ENCODE data around the gene ARID1B.
A peak's percentile ranks its signal among the peaks of the same experiment; 100 is the strongest.

The ARID1B gene

DNA sequence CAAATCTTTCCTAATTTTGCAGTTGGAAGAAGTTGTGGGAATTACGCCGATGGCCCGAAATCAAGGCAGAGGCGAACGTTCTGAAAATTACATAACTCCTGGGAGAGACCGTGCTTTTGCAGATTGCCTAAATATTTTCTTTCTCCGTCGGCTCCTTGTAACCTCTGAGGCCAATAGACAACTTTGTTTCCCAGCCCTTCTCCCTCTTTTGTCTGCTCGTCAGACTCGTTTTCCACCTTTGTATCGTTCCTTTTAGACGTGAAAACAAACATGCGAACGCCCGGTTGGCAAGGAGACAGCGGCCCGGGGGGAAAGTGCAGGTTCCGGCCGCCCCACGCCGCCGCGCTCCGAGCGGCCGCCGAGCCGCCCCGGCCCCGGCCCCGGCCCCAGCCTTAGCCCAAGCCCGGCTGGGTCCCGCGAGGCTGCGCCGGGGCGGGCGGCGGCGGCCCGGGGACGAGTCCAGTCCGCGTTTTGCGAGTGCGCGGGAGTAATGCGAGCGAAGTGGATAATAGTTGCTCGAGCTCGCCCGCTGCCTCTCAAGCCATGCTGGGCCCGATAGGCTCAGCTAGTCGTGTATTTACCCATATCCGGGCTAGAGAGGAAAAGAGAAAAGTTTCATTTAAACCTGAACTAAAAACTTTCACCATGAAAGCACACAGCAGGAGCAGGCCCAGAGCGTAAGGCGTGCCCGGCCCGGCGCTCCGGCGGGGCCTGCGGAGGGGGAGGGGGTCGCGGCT is at the start of gene ARID1B:
ARID1B (plus strand) TSS at position 539 of the 737 bp plus-strand sequence. CDS start 303 bp downstream, outside the sequence.
- DNase-seq = no peak

DNA sequence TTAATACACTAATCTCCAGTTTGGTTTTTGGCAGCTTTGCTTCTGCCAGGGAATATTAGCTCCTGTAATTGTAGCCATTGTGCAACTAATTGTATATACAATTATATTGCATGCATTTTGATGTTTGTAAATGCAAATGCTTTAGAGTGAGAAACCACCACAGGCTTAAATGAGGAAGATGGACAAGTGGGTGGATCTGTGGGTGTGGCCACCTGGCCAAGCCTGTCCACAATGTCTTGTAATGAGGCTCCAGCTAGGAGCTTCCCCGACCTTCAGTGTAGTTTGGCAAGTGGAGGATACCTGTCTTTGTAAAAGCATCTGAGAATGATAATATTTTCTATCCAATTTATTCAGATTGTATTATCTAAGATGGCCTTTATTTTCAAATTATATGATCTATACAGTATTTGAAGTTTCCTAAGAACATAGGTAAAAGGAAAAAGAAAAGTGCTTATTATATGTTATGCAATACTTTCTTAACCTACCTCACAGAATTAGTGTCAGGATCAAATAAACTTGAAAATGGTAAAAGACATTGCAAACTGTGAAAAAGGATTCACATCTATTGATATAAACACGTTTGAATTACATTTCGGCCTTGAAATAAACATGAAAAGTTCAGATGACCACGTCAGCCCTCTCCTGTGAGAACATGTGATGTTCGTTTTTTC is 49.3 kb upstream of the ARID1B start:
- DNase-seq = no peak

DNA sequence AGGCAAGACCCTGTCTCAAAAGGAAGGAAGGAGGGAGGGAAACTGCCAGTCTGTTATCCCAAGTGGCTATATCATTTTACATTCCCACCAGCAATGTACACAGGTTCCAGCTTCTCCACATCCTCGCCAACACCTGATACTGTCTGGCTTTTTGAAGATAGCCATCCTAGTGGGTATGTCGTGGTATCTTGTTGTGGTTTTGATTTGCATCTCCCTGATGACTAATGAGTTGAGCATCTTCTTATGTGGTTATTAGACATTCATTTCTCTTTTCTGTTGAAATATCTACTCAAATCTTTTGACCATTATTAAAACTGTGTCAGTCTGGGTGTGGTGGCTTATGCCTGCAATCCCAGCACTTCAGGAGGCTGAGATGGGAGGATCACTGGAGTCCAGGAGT is 47.9 kb upstream of the ARID1B start:
- no peak for DNase-seq

DNA sequence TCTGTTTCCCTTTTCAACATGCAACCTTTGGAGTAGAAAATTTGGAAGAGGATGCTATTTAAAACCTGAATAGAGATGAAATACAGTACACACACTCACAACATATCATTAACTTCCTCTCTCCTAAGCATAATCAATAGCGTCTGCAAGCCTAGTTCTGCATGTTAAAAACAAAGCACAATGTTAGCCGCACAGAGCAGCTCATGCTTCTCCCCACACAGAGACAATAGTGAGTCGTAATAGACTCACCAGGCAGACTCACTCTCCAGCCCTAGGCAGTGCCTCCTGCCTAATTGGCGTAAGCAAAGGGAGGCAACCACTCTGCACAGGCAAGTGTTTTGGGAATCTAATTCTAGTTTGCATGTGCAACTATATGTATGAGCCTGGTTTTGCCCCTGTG is 45.8 kb upstream of the ARID1B start:
- peak; percentile 32 for DNase-seq

DNA sequence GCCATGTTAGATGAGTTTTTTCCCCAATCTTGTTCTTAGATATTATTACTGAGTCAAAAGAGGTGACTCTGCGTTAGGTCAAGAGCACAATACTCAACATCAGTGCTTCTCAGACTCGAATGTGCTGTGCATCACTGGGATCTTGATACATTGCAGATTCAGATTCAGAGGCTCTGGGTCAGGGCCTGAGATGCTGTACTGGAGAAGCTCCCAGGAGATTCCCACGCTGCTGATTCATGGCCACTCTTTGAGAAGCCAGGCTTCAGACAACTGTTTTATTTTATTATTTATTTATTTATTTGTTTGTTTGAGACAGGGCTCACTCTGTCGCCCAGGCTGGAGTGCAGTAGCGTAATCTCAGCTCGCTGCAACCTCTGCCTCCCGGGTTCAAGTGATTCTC is 41.4 kb upstream of the ARID1B start:
- no peak for DNase-seq

DNA sequence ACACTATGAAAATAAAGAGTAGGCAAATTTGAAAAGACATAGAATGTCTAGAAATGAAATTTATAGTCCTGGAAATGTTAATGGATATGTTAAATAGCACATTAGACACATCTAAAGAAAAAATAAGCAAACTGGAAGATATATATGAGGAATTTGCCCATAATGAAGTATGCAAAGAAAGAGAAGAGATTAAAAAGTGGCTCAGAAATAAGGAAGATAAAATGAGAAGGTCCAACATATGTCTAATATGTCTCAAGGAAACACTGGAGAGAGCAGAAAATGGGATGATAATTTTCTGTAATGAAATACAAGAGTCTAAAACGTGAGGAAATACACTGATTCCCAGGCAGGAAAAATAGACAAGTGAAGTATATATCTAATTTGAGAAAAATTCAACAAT is 36.6 kb upstream of the ARID1B start:
- no peak for DNase-seq

DNA sequence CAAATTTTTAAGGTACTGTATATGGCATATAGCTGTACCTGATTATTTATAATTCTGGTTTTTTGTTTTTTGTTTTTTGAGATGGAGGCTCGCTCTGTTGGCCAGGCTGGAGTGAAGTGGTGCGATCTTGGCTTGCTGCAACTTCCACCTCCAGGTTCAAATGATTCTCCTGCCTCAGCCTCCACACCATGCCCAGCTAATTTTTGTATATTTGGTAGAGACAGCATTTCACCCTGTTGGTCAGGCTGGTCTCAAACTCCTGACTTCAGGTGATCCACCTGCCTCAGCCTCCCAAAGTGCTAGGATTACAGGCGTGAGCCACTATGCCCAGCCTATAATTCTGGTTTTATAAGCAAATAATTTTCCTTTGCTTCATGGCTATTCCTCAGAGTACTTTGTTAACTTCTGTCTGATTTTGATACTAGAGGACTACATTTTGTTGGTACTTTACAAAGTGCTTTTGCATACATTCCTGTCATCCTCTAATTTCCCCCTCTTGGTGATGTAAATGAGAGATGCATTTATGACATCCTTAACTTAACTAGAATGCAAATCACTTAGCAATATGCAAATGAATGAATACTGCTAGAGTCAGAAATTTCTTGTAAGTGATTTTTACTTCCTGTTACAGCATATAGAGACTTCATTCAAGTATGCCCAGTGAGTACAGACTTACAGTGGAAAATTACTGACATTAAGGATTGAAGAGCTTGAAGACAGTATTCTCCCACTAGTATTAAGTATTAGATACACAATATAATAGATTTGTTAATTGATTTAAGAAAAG is 35.7 kb upstream of the ARID1B start:
- no peak for DNase-seq

DNA sequence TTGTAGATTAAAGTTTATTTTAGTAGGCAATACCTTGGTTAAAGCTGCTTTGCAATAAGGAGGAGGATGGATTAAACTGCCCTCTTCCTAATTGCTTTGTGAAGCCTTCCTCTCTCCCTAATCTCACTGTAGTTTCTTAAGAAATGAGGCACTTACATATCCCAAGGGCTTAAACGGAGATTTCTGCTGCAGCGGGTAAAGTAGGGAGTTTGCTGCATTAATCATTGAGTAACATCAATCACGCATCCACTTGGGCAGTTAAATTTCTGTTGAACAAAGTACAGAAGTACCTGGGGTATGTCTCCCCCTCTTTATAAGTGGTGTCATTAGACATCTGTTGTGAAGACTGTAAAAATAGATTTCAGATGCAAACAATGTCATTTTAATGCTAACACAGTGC is 29.5 kb upstream of the ARID1B start:
- DNase-seq = no peak

DNA sequence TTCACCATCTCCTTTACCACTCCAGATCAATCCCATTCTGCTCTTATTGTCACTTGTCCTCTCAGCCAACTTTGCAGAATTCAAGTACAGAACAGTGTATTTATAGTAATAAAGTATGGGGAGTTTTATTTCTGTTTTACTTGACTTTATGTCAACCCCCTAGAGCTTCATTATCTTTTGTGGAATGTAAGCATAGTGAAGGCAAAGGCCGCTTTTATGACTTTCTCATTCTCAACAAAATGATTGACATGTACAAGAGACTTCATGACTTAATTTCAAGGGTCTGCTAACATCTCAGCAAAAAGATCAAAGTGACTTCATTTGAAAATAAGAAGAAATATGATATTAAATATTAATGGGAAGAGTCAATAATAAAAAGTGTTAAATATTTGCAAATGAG is 28.7 kb upstream of the ARID1B start:
- no peak for DNase-seq

DNA sequence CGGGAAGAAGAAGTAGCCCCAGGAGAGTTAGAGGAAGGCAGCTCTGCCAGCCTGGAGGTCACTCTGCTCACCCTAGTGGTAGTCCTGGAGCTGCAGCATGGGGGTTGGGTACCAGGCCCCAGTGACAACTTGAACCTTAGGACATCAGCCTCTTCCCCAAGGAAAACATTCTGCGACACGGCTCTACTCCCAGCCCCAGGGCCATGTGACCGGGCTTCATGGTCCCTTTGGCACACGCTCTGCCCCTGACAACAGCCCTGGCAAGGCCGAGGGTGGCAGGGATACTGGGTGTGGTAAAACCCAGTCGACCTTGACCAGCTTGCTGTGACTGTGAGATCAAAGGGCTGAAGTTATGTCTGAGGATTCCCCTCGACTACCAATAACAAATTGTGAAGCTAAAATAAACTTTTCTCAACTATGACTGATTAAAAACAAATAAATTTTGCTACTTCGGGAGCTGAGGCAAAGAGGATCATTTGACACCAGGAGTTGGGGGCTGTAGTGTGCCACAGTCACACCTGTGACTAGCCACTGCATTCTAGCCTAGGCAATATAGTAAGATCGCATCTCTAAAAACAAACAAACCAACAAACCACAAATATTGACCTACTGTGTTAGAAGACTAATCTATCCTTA is 24.4 kb upstream of the ARID1B start:
- DNase-seq = no peak

DNA sequence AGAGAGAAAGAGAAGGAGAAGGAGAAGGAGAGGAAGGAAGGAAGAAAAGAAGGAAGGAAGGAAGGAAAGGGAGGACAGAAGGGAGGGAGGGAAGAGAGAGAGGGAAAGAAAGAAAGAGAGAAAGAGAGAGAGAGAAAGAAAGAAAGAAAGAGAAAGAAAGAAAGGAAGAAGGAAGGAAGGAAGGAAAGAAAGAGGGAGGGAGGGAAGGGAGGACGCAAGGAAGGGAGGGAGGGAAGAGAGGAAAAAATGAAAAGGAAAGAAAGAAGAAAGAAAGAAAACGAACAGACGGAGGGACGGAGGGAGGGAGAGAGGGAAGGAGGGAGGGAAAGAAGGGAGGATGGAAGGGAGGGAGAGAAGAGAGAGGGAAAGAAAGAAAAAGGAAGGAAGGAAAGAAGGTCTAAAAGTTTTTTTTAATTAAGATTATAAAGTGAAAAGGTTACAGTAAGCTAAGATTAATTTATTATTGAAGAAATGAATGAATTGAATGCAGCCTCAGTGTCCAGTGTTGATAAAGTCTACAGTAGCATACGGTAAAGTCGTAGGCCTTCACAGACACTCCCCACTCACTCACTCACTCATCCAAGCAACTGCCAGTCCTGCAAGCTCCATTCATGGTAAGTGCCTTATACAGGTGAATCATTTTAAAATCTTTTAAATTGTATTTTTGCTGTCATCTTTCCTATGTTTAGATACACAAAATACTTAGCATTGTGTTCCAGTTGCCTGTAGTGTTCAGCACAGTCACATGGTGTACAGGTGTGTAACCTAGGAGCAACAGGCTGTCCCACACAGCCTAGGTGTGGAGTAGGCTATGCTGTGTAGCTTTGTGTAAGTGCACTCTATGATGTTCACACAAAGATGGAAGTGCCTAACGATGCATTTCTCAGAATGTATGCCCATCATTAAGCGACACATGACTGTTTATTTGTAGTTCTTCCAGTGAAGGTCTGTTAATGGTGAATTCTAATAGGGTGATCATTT is 20.3 kb upstream of the ARID1B start:
- DNase-seq = no peak

DNA sequence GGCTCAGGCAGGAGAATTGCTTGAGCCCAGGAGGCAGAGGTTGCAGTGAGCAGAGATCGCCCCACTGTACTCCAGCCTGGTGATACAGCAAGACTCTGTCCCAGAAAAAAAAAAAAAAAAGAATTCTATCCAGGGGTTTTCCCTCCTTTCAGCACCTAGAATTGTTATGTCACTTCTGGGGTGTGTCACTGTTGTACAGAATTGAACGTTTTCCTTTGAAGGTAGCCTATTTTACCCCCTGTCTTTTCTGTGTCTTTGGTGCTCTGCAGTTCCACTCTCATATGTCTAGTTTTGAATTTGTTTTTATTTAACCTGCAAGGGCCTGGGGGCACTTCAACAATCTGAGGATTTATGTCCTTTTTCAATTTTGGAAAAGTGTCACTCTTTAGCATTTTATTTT is 19.3 kb upstream of the ARID1B start:
- no peak for DNase-seq

DNA sequence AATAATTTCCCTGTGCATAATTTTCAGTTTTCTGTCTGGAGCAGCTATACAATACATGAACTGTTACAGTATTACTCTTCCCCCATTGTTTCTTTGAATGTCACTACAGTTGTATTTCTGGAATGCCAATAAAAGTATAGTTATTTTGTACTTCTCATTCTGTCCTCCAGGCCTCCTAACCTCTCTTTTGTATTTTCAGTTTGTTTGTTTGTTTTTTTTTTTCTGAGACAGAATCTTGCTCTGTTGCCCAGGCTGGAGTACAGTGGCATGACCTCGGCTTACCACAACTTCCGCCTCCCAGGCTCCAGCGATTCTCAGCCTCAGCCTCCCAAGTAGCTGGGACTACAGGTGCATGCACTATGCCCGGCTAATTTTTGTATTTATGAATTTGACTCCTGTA is 16.8 kb upstream of the ARID1B start:
- no peak for DNase-seq

DNA sequence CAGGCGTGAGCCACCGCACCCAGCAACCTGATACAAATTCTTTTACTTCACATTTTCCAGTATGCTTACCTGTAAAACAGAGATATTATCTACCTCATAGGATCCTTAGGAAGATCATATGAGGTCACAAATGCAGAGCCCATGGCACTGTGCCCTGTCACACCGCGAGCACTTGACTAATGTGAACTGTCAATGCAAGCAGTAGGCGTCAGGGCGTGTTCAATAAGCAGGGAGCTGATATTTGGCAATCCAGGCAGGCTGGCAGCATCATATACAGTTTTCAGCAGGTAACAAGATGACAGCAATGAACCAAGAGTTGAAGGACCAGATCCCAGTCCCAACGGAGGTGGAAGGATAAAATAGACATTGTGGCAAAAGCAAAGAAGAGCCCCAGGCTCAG is 14.6 kb upstream of the ARID1B start:
- no peak for DNase-seq

DNA sequence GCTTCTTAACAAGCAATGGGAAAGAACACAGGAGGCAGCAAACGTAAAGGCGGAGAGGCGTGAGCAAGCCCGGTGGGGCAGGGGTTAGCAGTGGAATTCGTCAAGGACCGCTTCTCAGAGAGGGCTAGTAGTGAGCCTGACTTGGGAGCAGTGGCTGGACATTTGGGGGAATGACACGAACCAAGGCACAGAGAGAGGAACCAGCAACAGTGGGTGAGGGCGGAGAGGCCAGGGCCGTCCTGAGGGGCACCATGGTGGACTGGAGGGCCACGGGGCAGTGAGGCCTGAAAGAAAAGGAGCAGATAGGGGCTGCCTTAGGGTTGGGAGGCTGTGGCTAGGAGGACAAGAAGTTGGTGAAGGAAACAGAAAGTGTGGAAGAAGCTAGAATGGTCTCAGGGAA is 12.1 kb upstream of the ARID1B start:
- DNase-seq = no peak

DNA sequence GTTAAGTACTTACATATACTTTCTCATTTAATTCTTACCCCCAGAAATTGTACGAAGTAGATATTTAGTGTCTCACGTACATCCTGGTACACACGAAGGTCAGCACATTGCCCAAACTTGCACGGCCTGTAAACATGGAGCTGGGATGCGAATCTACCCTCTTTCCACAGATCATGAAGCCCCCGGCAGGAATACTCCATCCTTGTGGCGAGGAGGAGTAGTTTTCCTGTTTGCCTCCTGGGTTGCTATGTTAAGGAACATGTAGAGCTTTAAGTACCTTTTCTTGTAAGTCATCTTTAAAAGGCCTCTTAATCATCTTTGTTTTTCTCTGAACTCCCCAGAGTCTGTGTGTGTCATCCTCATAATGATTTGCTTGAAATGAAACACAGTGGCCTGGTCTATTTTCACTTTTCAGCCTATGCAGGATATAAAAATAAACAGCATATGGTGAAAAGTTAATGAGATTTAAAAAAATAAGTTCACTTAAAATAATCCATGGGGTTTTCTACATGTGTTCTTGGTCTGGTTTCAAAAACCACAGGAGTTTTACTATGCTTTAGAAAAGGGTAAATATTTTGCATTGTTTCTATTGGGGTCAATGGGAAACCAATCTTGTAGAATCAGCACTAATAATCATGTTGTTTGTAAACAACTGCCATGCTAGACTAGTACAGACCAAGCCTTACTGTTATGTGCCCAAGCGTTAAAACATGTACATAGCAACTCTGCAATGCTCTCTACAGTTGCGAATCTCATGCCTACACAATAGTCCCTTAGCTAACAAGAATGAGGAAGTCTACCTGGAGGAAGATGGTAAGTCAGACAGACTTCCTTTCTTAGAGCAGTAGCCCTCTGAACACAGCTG is 9.3 kb upstream of the ARID1B start:
- DNase-seq = no peak

DNA sequence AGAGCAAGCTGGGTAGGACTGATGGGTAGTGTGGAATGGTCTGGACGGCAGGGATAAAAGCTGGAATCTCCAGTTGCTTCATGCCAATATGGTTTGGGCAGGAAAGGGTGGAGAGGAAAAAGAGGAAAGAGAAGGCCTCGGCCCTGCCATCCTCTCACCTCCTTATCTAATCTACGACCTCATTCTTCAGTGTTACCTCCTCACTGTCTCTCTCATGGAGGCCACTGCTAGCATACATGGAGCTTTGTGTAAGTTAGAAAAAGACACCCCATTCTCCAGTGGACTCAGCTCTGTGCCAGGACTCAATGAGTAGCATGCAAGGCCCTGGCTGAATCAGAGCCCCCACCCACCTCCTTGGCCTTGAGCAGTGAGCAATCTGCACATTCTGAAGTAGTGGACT is 6.1 kb upstream of the ARID1B start:
- no peak for DNase-seq

DNA sequence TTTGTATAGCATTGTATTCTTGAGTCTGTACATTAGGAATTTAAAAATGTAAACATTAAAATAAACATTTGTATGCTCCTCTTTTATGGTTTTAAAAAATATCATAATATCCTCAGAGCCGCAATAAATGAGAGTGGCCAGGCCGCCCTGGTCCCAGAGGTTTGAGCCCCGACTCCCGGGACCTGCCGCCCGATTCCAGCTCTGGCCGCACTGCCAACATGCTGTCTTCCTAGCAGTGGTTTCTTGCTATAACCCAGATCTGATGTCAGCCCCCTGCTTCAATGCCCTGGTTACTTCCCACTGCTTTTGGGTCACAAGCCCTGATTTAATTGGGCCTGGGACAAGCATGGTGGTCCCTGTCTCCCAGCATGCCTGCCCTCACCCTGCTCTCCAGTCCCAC is 5.4 kb upstream of the ARID1B start:
- no peak for DNase-seq

DNA sequence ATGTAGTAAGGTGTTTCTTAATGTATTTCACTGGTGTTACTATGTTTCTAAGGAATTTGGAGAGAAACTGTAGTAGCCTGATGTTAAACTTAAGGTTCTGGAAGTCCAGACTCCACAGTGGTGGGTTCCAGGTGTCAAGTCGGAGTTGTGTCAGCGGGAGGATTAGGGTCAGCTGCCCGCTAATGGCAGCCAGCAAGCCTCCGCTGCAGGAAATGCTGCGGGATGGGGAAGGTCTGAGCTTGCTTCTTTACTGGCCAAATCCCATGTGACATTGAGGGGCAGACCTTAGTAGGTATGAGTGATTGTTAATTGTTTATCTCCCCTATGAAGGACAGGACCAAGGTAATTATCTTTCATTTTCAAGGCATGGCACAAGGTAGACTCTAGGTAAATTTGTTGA is 3.7 kb upstream of the ARID1B start:
- no peak for DNase-seq

DNA sequence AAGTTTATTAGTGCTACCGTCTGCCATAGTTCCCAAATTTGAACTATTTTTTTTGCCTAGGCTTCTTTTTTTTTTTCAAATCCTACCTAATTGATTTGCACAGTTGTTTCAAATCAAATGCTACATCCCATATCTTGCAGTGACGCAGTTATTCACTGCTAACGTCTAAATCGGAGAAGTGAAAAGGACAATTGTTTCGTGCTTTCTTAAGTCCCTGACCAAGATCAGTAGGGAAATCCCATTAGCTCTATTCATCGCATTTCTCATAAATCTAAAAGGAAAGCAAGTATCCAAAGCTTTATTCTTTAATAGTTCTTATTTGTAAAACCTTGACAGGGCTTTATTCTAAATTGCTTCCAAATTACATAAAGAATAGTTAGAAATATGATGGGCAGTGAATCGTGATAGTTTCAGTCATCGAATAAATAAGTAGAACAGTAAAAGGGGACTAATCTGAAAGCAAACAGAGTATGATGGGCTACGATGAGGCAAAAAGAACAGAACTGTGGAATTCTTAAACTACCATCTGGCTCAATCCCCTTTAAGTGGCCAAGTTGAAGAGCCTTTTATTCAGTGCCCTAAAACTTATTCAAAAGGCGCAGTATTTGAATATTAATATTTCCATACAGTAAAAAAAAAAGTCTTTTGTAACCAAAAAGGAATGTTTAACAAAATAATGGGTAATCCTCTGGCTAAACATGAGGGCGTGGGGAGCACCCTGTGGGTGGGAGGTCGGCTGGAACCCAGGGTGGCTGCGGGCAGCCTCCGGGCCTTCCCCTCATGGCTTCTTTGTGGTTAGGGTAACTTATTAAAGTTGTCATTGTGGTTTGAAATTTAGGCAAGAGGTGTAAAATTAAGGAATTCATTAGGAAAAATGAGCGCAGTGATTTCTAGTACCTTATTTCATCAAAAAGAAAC is 3.0 kb upstream of the ARID1B start:
- DNase-seq = no peak
